Measurements from ENCODE around the gene CIT.

The CIT gene

GRCh38 chr12:119876761-119877638 lies at the start of gene CIT:
Gene CIT, minus strand, starts transcription at chr12:119877320. Its CDS starts 1,152 bp downstream, at chr12:119876168.
- intact Hi-C loops (cut with DNase I; ENCODE audit: low total_unique reads) = no loop called here
- no peaks in the 10 kb centered on the region for H3K27me3 ChIP-seq
- DNase-seq = peak; percentile 83 to 84
- peak within 1 kb of the TSS; percentile 66 for H3K4me3 ChIP-seq
- H3K27ac ChIP-seq = peak within 1 kb of the TSS in 1 of 2 donors; percentile 44
- peaks cover 0 to 15% (median 9%) of the 10 kb centered on the region in 4 donors for H3K4me1 ChIP-seq
- TF ChIP-seq CTCF (IDR thresholded peaks at IDR 0.05) = no peak
- H3K36me3 ChIP-seq = no peaks in the 10 kb centered on the region
- no peaks in the 10 kb centered on the region for H3K9me3 ChIP-seq

DNA sequence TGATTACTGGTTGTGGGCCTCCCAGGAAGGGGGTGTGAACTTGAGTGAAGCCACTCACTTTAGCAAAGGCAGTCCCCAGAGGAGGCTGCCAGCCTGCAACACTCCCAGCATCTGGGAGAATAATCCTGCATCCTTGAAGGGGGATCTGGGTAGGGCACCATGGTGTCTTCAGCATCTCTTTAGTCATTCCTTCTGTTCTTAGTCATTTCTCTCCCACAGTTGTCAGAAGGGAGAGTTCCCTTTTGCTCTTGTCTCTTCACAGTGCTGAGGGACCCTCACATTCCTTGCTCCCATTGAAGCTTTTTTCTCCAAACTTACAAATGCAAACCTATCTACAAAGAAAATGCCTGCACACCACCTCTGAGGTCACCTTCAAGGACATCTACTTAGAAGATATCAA lies 48.1 kb upstream of the CIT start:
- Histone ChIP-seq H3K4me3 (no peak overlapping the region), H3K27me3 (peaks cover 0 to 5% of the 10 kb centered on the region in 2 donors), H3K4me1 (no peaks in the 10 kb centered on the region), H3K36me3 (no peaks in the 10 kb centered on the region), H3K9me3 (no peaks in the 10 kb centered on the region), H3K27ac (no peak overlapping the region)
- DNase-seq = no peak
- intact Hi-C loops (cut with DNase I; ENCODE audit: low total_unique reads) = no loop called here
- TF ChIP-seq CTCF (IDR thresholded peaks at IDR 0.05) = no peak

- Histone ChIP-seq H3K4me1 (no peaks in the 10 kb centered on the region), H3K36me3 (no peaks in the 10 kb centered on the region), H3K4me3 (no peak overlapping the region), H3K27ac (no peak overlapping the region), H3K27me3 (peaks cover 0 to 8% of the 10 kb centered on the region in 2 donors), H3K9me3 (no peaks in the 10 kb centered on the region)
- no peak for TF ChIP-seq CTCF (IDR thresholded peaks at IDR 0.05)
- intact Hi-C loops (cut with DNase I; ENCODE audit: low total_unique reads) = no loop called here
- no peak for DNase-seq
Observed at GRCh38 chr12:119920064-119920463, 42.9 kb upstream of the CIT start.

DNA sequence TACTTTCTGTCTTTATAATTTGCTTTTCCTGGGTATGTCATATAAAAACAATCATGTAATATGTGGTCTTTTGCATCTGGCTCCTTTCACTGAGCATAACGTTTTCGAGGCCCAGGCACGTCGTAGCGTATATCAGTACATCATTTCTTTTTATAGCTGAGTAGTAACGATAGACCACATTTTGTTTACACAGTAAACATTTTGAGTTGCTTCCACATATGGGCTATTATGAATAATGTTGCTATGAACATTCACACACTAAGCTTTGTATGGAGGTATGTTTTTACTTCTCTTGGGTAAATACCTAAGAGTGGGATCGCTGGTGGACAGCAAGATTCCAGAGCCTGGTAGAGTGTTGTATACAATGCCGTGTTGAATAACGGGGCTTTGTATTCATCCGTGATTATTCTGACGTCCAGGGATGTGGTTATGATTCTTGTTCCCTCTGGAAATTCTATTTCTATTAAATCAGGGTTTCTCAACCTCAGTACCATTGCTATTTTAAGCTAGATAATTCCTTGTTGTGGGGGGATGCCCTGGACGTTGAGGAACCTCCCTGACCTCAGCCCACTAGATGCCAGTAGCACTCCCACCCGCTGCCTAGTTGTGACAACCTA lies 38.9 kb upstream of the CIT start:
- intact Hi-C loops (cut with DNase I; ENCODE audit: low total_unique reads) = no loop called here
- no peak overlapping the region for H3K4me3 ChIP-seq
- no peak overlapping the region for H3K27ac ChIP-seq
- H3K4me1 ChIP-seq = no peaks in the 10 kb centered on the region
- no peaks in the 10 kb centered on the region for H3K9me3 ChIP-seq
- no peak for TF ChIP-seq CTCF (IDR thresholded peaks at IDR 0.05)
- no peaks in the 10 kb centered on the region for H3K36me3 ChIP-seq
- no peak for DNase-seq
- peaks cover 0 to 8% of the 10 kb centered on the region in 2 donors for H3K27me3 ChIP-seq

DNA sequence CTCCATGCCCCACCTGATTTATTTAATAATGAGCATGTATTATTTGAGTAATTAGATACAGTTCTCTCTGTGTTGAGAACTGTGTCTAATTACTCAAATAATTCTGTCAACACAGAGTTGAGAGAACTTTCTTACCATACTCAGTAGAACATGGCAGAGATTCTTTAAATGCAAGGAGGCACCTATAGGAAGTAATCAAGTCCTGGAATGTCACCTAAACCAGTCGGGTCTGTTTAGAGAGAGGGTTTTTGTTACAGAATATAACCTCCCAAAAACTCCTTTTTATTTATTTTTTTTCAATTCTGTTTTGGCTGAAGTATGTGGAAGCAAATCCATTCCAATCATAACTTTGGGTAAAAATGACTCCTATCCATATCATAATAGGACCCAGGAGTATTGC lies 37.5 kb upstream of the CIT start:
- Histone ChIP-seq H3K4me1 (no peaks in the 10 kb centered on the region), H3K4me3 (no peak overlapping the region), H3K36me3 (no peaks in the 10 kb centered on the region), H3K27ac (no peak overlapping the region), H3K27me3 (peaks cover 0 to 3% of the 10 kb centered on the region in 2 donors), H3K9me3 (no peaks in the 10 kb centered on the region)
- intact Hi-C loops (cut with DNase I; ENCODE audit: low total_unique reads) = no loop called here
- no peak for TF ChIP-seq CTCF (IDR thresholded peaks at IDR 0.05)
- no peak for DNase-seq
